NCI-H1092 treated with DMSO at 0.1 percent for 48 hours (cell line): ENCODE results near the gene TSPAN4.

Experiments
- DNase-seq: peaks from one replicate; lab custom pipeline; 2025; lab: John Stamatoyannopoulos, UW

Gene TSPAN4

DNA sequence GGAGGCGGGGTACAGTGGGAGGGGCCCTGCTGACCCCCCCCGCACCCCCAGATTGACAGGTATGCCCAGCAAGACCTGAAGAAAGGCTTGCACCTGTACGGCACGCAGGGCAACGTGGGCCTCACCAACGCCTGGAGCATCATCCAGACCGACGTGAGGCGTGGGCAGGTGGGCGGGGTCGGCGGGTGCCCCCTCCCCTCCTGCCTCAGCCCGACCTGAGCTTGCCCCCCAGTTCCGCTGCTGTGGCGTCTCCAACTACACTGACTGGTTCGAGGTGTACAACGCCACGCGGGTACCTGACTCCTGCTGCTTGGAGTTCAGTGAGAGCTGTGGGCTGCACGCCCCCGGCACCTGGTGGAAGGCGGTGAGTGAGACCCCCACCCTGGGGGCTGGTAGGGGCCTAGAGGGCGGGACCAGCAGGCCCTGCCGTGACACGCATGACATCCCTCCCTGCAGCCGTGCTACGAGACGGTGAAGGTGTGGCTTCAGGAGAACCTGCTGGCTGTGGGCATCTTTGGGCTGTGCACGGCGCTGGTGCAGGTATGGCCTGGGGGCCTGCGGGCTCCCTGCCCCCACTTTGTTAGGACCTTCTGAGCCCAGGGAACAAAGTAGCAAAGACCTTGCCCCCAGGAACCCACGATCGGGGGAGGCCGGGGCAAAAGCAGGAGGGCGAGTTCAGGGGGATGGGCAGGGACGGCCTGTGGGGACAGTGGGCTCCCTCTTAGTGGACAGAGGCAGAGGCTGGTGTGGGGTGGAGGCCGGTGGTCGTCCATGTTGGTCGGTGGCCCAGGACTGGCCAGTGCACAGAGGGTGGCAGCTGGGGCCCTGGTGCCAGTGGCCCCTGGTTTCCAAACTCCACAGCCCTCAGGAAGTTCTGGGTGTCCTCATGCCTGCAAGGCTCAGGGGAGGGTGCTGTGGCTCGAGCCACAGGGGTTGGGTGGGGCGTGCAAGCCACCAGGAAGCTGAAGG is 23.1 kb downstream of the TSPAN4 start:
- no peak for DNase-seq

DNA sequence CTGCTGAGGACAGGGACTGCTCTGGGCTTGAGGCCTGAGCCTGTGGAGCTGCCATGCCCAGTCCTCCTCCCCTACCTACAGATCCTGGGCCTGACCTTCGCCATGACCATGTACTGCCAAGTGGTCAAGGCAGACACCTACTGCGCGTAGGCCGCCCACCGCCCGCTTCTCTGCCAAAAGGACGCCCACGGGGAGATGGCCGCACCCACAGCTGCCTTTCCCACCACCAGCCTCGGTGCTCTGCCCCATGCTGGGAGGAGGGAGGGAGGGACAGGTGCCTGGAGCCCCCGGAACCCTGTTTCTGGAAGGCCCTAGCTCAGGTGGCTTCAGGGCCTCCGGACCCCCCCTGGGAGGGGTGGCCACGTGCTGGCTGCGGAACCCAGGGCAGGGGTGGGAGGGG is 23.8 kb downstream of the TSPAN4 start:
- no peak for DNase-seq

DNA sequence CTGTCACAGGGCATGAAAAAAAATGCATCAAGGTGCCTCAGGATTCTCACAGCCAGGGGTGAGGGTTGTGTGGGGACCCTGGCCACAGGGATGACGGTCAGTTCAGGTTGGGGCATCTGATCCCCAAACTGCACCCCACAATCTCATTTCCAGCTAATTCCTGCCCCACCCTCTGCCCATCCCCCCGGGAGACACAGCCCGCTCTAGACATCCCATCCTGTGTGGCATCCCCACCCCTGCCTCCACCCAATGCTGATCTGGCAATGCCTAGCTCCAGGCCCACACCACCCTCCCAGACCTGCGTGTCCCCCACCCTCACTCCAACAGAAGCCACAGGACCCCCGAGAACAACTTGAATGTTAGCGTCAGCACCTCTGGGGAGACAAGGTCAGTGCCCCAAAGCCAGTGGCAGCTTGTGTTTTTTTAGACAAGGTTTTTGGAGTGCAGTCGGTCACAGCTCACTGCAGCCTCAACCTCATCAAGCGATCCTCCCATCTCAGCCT is 25.3 kb downstream of the TSPAN4 start:
- no peak for DNase-seq

DNA sequence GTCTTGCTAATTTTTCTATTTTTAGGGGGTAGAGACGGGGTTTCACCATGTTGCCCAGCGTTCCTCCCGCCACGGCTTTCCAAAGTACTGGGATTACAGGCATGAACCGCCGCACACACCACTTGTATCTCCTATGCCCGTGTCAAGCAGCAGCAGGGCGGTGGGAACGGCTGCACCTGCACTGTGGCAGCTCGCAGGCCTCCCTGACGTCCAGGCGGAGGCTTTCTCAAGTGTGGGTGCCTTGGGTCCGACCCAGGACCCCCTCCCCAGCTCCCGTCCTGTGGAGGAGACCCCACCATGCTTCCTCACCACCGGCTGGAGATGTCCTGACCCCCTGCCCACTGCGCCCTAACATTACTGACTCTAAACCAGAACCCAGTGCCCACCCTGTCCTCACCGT is 25.7 kb downstream of the TSPAN4 start:
- DNase-seq: no peak

DNA sequence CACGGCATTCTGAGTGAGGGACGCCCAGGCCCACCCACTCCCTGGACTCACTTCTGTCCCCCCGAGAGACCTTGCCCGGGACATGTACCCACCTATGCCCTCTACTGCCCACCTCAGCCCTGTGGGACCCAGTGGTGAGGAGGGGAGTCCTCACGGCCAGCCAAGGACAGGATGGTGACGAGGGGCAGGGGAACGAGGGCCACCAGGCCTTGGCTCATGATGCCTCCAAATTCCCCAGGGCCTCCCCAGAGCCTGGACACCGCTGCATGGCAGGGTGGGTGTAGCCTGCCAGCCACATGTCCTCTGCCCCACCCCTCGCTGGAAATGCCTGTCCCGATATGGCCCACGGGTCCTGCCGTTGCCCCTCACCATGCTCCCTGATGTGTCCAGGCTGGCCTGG is 26.1 kb downstream of the TSPAN4 start:
- DNase-seq: no peak

DNA sequence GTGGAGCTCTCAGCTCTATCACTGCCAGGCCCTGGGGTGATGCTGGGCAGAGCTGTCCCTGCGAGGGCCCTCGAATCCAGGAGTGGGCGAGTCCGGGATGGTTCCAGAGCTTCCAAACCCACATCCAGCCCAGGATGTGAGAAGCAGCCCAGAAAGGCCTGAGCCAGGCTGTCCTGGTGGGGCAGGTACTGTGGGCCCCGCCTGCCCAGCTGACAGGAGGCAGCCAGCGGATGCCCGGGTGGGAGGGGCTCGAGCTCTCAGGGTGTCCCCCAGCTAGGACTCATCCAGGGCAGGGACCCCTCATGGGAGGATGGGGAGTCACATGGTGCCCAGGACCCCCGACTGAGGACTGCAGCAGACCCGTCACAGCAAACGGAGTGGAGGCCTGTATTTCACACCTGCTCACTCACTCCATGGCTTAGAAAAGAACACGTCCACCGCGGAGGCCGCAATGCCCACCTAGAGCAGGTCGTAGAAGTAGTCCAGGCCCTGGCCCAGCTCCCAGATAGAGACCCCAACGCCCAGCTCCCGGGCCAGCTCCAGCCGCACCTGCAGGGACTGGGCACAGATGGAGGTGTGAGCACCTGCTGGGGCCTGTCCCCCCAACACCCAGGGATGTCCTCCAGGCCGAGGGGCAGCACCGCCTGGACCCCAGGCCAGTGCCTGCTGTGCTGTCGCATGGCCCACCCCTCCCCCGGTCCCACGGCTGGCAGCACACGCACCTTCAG is 26.9 kb downstream of the TSPAN4 start:
- DNase-seq: no peak

DNA sequence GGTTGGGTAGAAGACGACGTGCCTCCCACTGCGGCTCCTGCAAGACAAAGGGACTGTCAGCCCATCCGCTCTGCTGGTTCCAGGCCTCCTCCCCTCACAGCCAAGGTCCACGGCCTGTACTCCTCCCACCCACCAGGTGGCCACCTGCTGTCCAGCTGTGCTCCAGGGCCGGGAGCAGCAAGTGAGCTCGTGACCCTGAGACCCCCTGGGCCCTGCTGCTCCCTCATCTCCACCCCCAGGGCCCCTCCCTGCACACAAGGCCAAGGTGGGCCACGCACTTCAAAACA is 27.4 kb downstream of the TSPAN4 start:
- DNase-seq: no peak

DNA sequence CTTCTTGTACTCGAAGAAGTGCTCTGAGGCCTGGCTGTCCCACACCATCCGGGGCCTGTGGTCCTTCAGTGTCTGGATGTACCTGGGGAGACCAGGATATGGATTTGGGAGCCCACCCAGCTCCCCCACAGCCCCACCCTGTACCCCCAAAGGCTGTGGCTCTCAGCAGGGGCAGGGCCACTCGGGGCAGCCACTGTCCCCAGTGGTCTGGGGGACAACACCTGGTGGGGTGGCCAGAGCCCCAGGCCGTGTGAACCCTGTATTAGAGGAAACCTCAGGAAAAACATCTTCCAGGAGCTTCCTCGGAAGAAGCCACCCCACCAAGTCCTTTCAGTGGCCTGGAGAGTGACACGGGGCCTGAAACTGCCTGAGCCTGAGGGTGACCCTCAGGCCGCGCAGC is 27.8 kb downstream of the TSPAN4 start:
- DNase-seq: no peak

DNA sequence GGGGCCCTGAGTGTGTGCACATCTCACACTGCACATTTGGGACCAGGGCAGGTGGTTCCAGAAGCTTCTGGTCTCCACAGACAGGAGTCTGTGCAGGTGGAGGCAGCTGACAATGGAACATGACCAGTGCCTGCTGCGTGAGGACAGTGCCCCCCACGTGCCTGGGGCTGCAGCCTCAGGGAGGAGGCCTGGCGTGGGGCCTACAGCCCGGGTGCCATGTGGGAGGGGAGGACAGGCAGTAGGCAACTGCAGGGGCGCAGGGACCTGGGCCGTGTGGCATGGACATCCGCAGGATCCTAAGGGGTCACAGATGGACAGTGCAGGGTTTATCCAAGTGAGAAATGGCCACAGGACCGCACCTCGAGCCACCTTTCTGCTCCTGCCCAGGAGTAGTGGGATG is 28.8 kb downstream of the TSPAN4 start:
- no peak for DNase-seq

DNA sequence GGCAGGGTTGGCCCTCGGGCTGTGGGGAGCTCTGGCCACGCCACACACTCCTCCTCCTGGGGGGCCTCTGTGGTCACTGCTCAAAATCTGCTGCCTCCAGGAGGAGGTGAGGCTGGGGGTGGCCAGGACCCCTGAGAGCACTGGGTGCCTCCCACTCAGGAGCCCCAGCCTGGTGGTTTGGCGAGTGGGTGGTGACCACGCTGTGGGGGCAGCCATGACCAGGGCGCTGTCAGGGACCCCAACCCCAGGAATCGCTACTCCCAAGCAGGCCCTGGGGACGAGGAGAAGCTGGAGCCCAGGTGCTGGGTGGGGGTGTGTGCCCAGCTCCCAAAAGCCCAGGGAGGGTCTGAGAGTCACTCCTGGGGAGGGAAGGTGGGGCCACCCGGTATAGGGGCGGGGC is 30.1 kb downstream of the TSPAN4 start:
- no peak for DNase-seq

DNA sequence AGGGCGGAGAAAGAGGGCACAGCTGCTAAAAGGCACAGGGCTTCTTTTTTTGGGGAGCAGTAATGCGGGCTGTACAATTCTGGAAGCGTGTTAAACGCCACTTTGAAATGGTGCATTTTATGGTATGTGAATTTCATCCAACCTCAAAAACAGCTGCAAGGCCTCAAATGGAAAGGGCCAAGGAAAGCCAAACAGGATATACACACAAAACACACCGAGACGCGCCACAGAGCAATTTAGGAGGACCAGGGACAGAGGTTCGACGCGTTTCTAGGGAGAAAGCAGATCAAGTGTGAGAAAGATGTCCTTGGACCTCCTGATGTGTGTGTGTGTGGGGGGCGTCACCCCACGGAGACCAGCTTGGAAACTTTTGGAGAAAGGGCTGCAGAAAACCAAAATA is 31.1 kb downstream of the TSPAN4 start:
- no peak for DNase-seq

DNA sequence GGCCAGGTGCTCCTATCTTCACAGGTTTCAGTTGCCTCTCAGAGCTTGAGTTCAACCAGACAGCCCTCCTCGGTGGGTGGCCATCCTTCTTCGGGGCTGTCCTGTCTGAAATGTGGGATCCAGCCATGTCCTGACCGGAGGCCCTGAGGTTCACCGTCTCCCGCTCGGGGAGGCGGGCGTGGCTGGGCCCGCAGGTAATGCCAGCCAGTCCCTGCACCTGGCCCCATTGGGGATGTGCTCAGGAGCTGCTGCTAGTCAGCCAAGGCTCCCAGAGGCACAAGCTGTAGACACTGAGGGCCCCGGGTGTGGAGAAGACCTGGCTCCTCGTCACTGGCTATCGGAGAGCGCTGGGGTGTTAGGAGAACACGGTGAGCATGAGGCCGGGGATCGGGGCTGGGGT is 32.6 kb downstream of the TSPAN4 start:
- DNase-seq: no peak

DNA sequence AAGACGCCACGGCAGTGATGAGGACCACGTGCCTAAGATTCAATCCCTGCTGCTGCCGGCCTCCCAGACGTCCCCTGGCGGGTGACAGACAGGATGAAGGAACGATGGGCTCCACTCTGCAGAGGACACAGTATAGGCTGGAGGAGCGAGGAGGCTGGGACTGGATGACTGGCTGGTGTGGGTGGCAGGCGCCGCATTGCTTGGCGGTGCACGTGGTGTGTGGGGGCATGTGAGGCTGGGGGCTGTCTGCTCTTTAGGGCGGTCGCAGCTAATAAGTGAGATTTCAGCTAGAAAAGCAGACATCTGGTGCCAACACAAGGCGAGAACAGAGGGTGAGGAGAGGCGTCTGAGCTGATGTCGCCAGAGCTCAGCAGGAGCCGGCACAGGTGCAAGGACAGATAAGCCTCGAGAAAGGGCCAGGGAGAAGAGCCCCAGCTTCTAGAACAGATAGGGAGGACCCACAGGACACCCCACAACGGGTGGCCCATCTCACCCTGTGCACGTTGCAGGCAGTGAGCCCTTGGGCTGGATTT is 33.2 kb downstream of the TSPAN4 start:
- DNase-seq: no peak

DNA sequence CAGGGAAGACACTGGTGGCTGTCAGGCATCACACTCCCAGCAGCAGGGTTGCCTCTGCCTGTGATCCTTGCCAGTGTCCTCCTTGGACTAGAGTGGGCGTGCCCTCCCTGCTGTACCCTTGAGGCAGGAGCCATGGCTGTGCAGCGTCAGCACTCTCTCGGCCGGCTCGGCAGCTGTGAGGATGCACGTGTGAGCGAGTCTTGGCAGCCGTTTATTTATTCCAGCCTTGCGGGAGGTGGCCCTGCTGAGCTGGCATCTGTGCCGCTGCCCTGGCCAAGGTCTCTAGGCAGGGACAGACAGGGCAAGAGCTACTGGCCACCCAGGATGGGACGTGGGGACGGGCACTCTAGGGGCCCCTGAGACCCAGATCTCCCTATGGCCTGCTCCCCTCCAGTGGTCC is 33.9 kb downstream of the TSPAN4 start:
- DNase-seq: peak; percentile 47

DNA sequence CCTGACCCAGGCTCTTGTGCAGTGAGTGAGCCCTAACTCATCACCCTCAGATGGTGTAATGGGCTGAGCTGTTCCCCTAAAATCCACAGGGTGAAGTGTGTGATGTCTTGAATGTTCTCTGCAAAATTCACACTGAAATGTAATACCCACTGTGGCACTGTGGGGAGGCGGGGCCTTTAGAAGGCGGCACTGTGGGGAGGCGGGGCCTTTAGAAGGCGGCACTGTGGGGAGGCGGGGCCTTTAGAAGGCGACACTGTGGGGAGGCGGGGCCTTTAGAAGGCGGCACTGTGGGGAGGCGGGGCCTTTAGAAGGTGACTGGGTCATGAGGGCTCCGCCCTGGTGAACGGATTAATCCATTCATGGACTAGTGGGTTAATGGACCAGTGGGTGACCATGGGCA is 34.9 kb downstream of the TSPAN4 start:
- DNase-seq: no peak

DNA sequence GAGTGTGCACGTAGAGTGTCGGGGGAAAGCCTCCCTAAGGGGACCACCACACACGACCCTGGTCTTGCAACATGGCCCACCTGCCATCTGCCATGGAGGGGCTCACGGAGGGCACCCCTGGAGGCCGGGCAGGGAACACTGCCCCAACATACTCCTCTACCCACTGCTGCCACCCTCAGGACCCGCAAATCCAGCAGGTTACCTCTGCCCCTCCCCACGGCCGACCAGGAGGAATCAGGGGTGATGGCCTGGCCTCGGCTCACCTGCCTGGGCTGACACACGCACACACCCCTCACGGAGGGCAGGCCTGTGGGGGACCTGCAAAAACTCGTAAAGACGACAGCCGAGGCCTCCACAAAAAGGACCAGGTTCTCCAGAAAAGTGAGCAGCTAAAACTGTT is 37.8 kb downstream of the TSPAN4 start:
- no peak for DNase-seq

DNA sequence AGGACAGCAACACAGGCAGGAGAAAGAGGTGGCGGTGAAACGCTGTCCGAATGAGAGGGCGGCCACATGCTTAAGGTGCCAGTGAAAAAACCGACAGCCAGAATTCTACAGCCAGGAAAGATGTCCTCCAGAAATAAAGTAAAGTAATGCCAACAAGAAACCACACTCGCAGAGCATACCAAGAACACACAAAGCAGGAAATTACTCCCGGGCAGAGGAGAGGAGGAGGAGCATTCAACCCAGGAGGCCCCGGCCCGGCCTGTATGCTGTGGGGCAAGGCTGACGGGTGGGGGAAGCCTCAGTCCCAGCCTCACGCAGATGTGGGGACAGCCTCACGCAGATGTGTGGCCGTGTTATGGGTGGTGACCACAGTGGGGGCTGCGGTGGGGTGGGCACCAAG is 39.9 kb downstream of the TSPAN4 start:
- no peak for DNase-seq

DNA sequence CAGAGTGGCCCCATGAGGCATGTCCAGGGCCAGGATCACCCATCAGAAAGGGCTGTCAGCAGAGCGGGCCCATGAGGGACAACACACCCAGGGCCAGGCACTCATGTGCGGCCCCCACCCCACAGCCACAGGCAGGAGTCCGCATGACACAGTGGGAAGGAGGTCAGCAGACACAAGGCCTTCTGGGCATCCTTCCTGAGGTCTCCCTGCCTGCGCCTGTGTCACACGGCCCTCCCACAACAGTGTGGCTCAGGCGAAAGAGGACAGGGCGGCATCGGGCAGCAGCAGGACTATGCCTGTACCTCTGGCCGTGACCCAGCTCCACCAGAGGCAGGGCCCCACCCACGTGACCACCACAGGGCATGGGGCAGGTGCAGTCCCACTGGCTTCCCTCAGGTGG is 40.9 kb downstream of the TSPAN4 start:
- DNase-seq: no peak

DNA sequence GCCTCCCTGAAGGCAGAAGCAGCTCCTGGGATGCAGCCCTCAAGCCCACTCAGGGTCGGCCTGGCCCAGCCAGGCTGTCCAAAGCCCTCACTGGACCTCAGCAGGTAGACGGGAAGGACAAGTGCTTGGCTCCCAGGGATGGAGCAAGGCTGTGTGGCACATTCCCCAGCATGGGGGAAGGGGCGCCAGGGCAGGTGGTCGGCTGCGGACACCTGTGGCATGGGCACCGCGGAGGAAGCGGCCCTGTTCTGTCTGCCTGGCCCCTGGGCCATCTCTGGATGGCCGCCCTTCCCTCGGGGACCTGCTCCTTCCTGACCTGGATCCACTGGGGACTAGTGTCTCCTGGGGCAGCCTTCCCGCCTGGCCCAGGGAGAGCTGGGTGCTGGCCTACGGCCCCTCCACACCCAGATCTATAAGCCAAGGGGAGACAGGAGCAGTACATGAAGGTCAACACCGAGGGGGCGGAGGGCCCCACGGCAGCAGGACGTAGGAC is 42.0 kb downstream of the TSPAN4 start:
- no peak for DNase-seq

DNA sequence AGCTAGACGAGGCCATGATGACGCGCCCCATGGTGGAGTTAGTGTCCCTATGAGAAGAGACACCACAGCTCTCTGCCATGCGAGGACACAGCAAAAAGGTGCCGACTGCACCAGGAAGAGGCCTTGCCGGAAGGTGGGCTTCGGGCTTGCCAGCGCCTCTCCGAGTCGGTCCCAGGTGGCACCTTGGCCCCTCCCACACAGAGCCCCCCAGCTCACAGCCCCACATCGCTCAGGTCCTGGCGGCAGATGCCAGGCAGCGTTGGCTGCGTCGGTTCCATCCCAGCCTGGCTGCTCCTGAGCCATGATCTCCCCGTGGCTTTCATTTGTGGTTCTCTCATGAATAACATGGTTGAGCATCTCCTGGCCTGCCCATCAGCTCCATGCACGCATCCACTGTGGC is 43.9 kb downstream of the TSPAN4 start:
- DNase-seq: no peak

DNA sequence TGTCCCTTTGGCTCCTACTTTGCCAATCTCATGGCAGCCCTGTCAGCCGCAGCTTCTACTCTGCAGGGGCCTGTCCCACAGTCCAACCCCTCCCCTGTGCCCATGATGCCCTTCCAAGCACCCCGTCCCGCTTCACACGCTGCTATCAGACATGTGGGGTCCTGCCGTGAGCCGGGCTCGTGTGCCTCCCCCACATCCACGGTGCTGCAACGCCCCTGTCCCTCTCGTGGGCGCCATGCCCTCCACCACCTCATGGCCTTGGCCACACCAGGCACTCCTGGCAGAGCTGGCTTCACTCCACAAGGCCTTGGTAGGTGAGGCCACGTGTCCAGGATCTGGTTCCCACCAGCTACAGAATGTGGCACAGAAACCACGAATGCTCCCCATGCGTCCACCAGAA is 44.9 kb downstream of the TSPAN4 start:
- no peak for DNase-seq

DNA sequence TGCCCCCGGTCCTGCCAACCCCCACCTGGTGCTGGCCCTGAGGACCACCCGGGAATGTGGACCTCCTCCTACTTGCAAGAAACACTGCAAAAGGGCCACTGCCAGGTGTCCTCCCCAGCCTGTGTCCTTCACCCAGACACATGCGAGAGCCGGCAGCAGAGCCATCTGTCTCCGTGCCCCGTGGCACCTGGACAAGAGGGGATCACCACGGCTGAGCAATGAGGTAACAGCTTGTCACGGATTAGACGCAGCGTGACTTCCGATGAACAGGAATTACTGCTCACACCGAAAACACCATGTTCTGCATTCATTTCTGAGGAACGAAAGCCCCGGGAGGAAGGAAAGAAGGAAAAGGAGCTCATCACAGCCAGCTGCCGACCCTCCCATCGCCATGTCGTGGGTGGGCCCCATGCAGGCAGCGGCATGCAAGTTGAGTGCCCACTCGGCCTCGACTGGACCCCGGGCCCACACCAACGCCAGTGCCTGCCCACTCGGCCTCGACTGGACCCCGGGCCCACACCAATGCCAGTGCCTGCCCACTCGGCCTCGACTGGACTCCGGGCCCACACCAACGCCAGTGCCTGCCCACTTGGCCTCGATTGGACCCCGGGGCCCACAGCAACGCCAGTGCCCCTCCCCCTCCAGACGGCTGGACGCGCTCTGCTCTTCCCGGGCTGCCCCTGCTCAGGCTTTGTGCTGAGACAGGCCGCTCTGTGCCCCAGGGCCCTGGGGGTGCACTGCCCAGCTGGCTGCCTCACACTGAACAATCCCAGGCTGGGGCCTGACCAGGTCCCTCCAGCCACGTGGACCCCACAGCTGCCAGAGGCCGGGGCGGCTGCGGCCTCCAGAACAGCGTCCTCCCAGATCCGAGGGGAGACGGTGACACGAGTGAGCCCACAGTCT is 45.9 kb downstream of the TSPAN4 start:
- DNase-seq: no peak
